DMS 273 (cell line): ENCODE measurements around the gene KLHL17.
"Not testable (repeated sequence)": the region's sequence is repeated elsewhere in the genome, so short reads cannot be mapped to it uniquely, and the experiment has no call there.

ENCODE experiments used
- DNase-seq: peaks from one replicate; lab custom pipeline; 2025; ENCODE audit not compliant: unreplicated experiment; lab: John Stamatoyannopoulos, UW

KLHL17 gene

GRCh38 chr1:966704-967300, 6.4 kb downstream of the KLHL17 start:
- DNase-seq, result peak; percentile 69

DNA sequence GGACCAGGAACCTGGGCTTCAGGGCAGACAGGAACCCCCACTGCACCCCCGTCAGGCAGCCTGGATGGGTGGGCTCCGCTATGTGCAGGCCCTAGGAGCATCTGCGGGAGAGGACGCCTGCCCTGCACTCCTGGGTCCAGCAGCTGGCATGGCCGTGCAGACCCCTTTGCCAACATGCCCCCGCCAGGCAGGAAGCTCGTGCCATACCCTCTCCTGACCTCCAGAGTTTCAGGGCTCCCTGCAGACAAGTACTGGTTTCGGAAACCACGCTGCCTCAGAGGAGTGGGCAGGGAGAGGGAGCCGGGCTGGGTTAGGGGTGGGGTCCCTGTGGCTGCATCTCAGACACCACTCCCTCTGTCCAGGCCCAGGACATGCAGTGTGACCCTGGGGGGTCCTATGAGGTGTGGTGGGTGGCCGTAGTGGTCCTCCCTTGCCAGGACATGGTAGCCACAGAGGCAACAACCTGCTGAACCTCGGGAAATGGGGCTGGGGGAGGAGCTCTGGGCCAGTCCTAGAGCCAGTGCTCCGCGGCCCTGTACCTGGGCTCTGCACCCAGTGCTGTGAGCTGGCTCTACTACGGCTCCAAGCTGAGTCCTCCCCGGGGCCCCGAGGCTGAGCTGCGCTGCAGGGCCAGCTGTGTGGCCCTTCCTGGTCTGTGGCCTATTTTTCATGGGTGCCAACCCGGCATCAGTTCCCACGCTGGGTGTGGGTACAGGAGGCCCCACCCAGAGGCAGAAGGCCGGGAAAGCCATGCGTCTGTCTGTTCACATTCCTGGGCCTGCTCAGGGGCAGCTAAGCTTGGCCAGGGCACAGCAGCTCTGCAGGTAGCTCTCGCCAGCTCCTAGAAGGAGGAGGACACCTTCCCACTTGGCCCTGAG, 7.3 kb downstream of the KLHL17 start:
- no peak for DNase-seq

DNA sequence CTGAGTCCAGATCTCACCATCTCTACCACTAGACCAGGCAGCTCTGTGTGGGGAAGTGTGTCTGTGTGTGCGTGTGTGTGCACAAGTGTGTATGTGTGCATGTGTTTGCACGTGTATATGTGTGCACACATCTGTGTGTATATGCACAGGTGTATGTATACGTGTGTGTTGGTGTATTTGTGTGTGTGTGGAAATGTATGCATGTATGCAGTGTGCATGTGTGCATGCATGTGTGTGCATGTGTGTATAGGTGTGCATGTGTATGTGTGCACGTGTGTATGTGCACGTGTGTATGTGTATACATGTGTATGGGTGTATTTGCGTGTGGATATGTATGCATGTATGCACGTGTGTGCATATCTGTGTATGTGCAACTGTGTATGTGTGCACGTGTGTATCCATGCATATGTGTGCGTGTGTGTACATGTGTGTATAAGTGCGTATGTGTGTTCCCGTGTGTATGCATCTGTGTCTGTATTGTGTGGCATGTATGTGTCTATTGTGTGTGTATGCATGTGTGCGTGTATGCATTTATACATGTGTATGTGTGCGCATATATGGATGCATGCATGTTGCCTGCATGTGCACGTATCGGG, 9.0 kb downstream of the KLHL17 start:
- DNase-seq, result no peak

DNA sequence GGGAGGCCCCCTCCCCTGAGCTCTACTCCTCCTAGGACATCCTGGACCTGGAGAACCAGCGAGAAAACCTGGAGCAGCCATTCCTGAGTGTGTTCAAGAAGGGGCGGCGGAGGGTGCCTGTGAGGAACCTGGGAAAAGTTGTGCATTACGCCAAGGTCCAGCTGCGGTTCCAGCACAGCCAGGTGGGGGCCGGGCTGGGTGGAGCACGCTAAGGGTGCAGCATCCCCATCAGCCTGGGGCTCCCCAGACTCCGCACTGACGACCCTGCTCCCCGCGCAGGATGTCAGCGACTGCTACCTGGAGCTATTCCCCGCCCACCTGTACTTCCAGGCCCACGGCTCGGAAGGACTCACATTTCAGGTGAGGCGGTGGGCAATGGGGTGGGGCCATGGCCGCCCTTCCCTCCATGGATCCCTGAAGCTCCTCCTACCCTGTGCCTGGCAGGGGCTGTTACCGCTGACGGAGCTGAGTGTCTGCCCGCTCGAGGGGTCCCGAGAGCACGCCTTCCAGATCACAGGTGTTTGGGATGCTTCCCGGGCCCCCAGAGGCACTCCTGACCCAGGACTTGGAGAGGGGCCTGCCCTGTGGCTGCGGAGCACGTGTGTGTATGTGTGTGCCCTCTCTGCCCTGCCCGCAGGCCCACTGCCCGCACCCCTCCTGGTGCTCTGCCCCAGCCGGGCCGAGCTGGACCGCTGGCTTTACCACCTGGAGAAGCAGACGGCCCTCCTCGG, 10.0 kb downstream of the KLHL17 start:
- no peak for DNase-seq

DNA sequence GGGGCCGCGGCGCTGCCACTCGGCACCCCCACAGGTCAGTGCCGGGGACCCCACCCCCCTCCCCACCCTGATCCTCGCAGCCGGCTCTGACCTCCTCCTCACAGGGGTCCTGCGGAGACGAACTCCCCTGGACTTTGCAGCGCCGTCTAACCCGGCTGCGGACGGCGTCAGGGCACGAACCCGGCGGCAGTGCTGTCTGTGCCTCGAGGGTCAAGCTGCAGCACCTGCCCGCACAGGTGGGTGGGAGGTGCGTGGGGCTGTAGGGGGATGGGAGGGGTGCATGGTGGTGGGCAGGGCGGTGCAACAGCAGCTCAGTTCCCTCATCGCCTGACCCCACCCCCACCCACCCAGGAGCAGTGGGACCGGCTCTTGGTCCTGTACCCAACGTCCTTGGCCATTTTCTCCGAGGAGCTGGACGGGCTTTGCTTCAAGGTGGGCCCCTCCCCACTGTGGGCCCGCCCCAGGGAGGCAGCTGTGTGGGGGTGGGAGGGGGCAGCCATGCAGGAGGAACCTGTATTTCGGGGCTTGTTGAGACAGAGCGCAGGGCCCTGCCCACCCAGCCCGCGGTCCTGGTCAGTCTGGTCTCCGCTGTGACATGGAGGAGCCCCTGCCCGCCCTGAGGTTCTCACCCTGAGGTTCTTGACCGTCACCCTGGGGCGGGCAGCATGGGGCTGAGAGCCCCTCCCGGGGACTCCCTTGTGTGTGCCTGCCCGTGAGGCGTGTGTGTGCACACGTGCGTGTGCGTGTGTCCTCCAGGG, 10.8 kb downstream of the KLHL17 start:
- no peak for DNase-seq

GRCh38 chr1:971751-972506, 11.5 kb downstream of the KLHL17 start:
- DNase-seq, result no peak

GRCh38 chr1:972726-973458, 12.5 kb downstream of the KLHL17 start:
- DNase-seq, result no peak

GRCh38 chr1:973459-974292, 13.3 kb downstream of the KLHL17 start:
- no peak for DNase-seq

DNA sequence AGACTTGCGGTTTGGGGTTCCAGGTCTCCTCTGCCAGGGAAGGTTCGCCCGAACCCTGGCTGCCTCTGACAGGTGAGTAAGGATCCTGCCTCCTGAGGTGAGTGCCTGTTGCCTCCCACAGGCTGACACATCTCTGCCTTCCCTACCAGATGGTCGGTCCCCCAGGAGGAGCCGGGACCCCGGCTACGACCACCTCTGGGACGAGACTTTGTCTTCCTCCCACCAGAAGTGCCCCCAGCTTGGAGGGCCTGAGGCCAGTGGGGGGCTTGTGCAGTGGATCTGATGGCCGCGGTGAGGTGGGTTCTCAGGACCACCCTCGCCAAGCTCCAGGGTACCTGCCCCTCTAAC, 13.9 kb downstream of the KLHL17 start:
- no peak for DNase-seq

GRCh38 chr1:974687-975328, 14.4 kb downstream of the KLHL17 start:
- no peak for DNase-seq

GRCh38 chr1:975365-975764, 15.0 kb downstream of the KLHL17 start:
- no peak for DNase-seq

- DNase-seq, result peak; percentile 91
Measured at GRCh38 chr1:975896-976683, 15.7 kb downstream of the KLHL17 start.

DNA sequence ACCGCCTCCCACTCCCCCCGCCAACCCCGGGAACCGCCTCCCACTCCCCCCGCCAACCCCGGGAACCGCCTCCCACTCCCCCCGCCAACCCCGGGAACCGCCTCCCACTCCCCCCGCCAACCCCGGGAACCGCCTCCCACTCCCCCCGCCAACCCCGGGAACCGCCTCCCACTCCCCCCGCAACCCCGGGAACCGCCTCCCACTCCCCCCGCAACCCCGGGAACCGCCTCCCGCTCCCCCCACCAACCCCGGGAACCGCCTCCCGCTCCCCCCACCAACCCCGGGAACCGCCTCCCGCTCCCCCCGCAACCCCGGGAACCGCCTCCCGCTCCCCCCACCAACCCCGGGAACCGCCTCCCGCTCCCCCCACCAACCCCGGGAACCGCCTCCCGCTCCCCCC, 16.4 kb downstream of the KLHL17 start:
- not testable (repeated sequence) for DNase-seq

DNA sequence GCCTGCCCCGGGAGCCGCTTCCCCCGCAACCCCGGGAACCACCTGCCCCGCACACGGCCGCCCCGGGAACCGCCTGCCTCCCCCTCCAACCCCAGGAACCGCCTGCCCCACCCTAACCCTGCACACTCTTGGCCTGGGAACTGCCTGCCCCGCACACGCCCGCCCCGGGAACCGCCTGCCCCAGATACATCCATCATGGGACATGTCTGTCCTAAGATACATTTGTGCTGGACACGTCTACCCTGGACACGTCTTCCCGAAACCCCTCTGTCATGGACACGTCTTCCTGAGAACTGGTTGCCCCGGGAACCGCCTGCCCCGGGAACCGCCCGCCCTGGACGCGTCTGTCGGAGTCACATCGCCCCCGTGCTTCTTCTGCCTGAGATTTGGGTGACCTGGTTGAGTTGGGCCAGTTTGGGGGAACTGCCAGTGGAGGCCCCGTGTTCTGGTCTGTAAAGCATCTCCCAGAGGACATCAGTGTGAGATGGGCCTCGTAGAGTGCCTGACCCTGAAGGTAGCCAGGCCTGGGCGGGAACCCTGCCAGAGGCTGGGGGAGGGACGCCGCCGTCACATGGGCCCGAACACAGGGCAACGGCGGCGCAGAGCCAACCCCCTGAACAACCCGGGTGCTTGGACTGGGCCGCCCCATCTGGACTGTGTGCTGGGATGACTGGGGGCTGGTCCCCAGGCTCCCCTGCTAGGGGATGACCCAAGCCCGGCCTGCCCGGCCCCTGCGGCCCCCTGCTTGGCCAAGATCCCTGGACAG, 17.9 kb downstream of the KLHL17 start:
- peak; percentile 61 for DNase-seq

DNA sequence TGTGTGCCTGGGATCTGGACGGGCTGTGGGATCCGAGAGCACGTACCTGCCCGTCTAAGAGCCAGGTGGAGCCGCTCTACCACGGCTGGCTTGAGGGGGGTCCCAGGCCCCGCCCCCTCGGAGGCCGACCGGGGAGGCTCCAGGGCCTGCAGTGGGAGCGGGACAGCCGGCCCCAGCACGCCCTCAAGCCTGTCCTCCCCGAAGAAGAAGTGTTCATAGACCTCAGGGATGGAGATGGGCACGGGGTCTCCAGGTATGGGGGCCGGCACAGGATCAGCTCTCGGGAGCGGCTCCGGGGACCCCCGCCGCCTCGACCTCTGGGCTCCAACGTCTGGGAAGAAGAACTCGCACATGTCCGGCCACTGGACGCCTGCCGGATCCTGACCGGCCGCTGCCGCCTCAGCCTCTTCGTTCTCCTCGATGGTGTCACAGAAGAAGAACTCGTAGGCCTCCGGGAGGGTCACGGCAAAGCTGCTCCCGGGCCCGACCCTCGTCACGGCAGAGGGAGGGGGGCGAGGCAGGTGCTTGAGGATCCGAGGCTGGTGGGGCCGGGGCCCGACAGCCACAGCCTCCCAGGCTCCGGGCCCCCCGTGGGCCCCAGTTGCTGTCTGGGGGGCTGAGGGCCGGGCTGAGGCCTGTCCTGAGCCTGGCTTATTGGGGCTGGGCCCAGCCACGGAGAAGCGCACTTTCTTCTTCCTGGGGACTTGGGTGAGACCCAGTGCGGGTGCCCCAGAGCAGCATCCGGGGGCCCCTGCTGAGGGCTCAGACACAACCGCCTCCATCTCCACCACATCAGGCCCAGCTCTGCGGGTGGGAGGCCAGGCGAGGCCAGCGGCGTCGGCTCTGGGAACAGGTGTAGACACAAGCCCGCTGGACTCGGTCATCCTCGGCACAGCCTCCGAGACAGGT, 18.7 kb downstream of the KLHL17 start:
- no peak for DNase-seq

GRCh38 chr1:979744-980072, 19.3 kb downstream of the KLHL17 start:
- no peak for DNase-seq
